GM19238 (cell line): Measurements from ENCODE around the gene CHSY3.
"Not testable (repeated sequence)": the region's sequence is repeated elsewhere in the genome, so short reads cannot be mapped to it uniquely, and the experiment has no call there.

ENCODE experiments used
- DNase-seq: peaks from one replicate; pipeline ENCODE4 v3.0.0; 2011; ENCODE audit warnings: low spot score; ENCODE audit not compliant: insufficient read length

The CHSY3 gene

GRCh38 chr5:130155345-130156011 is 251.2 kb downstream of the CHSY3 start:
- DNase-seq, result no peak

- no peak for DNase-seq
These were observed 253.8 kb downstream of the CHSY3 start for GRCh38 chr5:130158036-130158435.

- no peak for DNase-seq
These were observed 255.7 kb downstream of the CHSY3 start for GRCh38 chr5:130159968-130160367.

GRCh38 chr5:130164966-130165365 is 260.7 kb downstream of the CHSY3 start:
- DNase-seq, result no peak

- no peak for DNase-seq
These were observed 262.7 kb downstream of the CHSY3 start for GRCh38 chr5:130166839-130167490.

GRCh38 chr5:130168211-130168610 is 263.9 kb downstream of the CHSY3 start:
- DNase-seq, result no peak

- no peak for DNase-seq
These were observed 267.4 kb downstream of the CHSY3 start for GRCh38 chr5:130171699-130172098.

- no peak for DNase-seq
These were observed 278.9 kb downstream of the CHSY3 start for GRCh38 chr5:130183115-130183514.

- DNase-seq, result no peak
These were observed 285.7 kb downstream of the CHSY3 start for GRCh38 chr5:130189961-130190360.

- DNase-seq, result no peak
These were observed 294.7 kb downstream of the CHSY3 start for GRCh38 chr5:130198927-130199326.

- DNase-seq, result no peak
These were observed 302.4 kb downstream of the CHSY3 start for GRCh38 chr5:130206686-130207085.

- no peak for DNase-seq
These were observed 309.3 kb downstream of the CHSY3 start for GRCh38 chr5:130213607-130214006.

GRCh38 chr5:130216286-130216685 is 312.0 kb downstream of the CHSY3 start:
- no peak for DNase-seq

- DNase-seq, result no peak
These were observed 318.3 kb downstream of the CHSY3 start for GRCh38 chr5:130222573-130222972.

- not testable (repeated sequence) for DNase-seq
These were observed 322.3 kb downstream of the CHSY3 start for GRCh38 chr5:130226556-130226955.

GRCh38 chr5:130227699-130228098 is 323.4 kb downstream of the CHSY3 start:
- DNase-seq, result no peak

- DNase-seq, result no peak
These were observed 327.5 kb downstream of the CHSY3 start for GRCh38 chr5:130231786-130232185.

- DNase-seq, result no peak
These were observed 330.6 kb downstream of the CHSY3 start for GRCh38 chr5:130234816-130235215.
